Lung (tissue), 12 donors: Measurements from ENCODE around the gene NLRP9. TPM values are rescaled to one million over a fixed set of nuclear protein-coding genes. Genes with fewer than 3 reads are reported as not detected.

Source experiments
- ATAC-seq: fragments of 200-7000 bp; cut with Tn5 transposase; one replicate; pipeline ENCODE4 v1.9.1; 2020; ENCODE audit warnings: moderate number of reproducible peaks; ENCODE audit not compliant: insufficient read depth, low FRiP score
- DNase-seq, 3 donors: peaks; one replicate each; pipeline ENCODE4 v3.0.0-alpha.2; 2013 to 2017
- H3K27ac ChIP-seq, 2 donors: one replicate each; pipeline ENCODE4 v1.5.1; 2013; ENCODE audit warnings: mild to moderate bottlenecking in 2 of 2, moderate library complexity in 2 of 2, control low read depth in 1 of 2, inconsistent platforms in 1 of 2, low read depth in 1 of 2, low read length in 1 of 2
- H3K27me3 ChIP-seq, 3 donors: one replicate each; pipeline ENCODE4 v1.5.1; 2013; ENCODE audit warnings: low read length in 2 of 3; ENCODE audit not compliant: control insufficient read depth in 3 of 3, insufficient read depth in 3 of 3
- H3K36me3 ChIP-seq, 4 donors: one replicate each; pipeline ENCODE4 v1.5.1; 2013; ENCODE audit warnings: low read length in 4 of 4, mild to moderate bottlenecking in 1 of 4, moderate library complexity in 1 of 4; ENCODE audit not compliant: control insufficient read depth in 4 of 4, insufficient read depth in 4 of 4
- H3K4me1 ChIP-seq, 5 donors: one replicate each; pipeline ENCODE4 v1.5.1; 2013; ENCODE audit warnings: low read length in 5 of 5, mild to moderate bottlenecking in 2 of 5, moderate library complexity in 1 of 5; ENCODE audit not compliant: control insufficient read depth in 5 of 5, insufficient read depth in 5 of 5
- H3K4me3 ChIP-seq: one replicate; pipeline ENCODE4 v1.5.1; 2013; ENCODE audit warnings: mild to moderate bottlenecking, control low read depth, moderate library complexity
- H3K9ac ChIP-seq, 2 donors: one replicate each; pipeline ENCODE4 v1.5.1; 2013; ENCODE audit warnings: low read length in 2 of 2, control low read depth in 1 of 2; ENCODE audit not compliant: insufficient read depth in 1 of 2
- H3K9me3 ChIP-seq, 4 donors: one replicate each; pipeline ENCODE4 v1.5.1; 2013; ENCODE audit warnings: low read length in 3 of 4, mild to moderate bottlenecking in 1 of 4, moderate library complexity in 1 of 4; ENCODE audit not compliant: control insufficient read depth in 4 of 4, insufficient read depth in 3 of 4
- WGBS, 2 donors: extraction: QIAGEN DNeasy Blood & Tissue Kit; methylation state at CpG; one replicate each; pipeline ENCODE4 v1.1.7; 2013; 5-methylcytosine and 5-hydroxymethylcytosine counted together
- polyA plus RNA-seq, 2 donors: library from polyadenylated mRNA; stranded (reverse); fragments of 200-250 nt; gene quantifications; one replicate each; pipeline ENCODE4 v1.2.1, GENCODE V29; 2013
- total RNA-seq, 2 donors: library from RNA; depleted of rRNA in 1 of 2; stranded (reverse); fragments of >200 nt in 1 of 2; gene quantifications; one replicate each; pipeline ENCODE4 v1.2.1, GENCODE V29; 2014 to 2021
- TF ChIP-seq, protein P1 (sequence below): IDR thresholded peaks from 2 replicates; pipeline ENCODE4 v1.5.1; 2012; ENCODE audit warnings: mild to moderate bottlenecking; ENCODE audit errors: control extremely low read depth, extremely low read depth
- donor health status: control.
- donor health status: control.
- donor health status: Bipolar disorder and iron deficiency.
- donor health status: healthy.
- donor health status: DM: yes; HTN: yes; CAD: no.

The NLRP9 gene
- total and polyA plus RNA-seq, 4 donors, result not detected

DNA sequence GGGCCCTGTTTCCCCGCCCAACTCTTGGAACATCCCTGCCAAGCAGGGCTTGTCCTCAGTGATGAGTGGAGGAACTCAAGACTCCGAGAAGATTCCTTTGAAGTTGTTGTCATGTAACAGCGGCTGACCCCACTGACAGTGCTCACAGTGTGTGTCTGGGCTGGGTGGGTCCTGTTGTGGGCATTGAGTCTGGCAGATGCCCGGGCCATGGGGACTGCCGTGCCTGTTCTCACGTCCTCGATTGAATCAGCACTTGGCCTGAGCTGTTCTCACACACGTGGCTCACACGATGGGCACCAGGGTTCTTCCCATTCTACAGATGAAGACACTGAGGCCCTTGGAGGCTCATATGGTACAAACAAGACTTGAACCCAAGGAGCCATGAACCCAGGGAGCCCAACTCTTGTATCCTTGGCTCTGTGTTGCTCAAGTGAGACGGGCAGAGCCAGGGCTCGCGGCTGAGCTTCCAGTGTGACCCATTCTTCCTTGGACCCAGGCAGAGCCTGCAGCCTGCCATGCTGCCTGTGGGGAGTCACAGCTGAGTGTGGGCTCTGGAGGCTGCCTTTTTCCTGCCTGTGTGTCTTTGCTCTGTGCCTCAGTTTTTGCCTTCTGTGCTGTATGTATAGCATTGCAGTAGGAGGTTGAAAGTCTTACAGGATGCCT, 71.7 kb downstream of the NLRP9 start:
- Histone ChIP-seq H3K4me1 (peaks cover 0 to 2% (median 0%) of the 10 kb centered on the region in 5 donors), H3K9ac (no peak overlapping the region), H3K36me3 (peaks cover 22 to 89% (median 57%) of the 10 kb centered on the region in 4 donors), H3K4me3 (no peak overlapping the region), H3K9me3 (no peaks in the 10 kb centered on the region), H3K27me3 (no peaks in the 10 kb centered on the region), H3K27ac (no peak overlapping the region)
- ATAC-seq (no peak), DNase-seq (no peak)
- 92 to 93% methylated on average over 12 of the region's 12 CpGs for WGBS, 2 donors
- TF ChIP-seq, protein P1, sequence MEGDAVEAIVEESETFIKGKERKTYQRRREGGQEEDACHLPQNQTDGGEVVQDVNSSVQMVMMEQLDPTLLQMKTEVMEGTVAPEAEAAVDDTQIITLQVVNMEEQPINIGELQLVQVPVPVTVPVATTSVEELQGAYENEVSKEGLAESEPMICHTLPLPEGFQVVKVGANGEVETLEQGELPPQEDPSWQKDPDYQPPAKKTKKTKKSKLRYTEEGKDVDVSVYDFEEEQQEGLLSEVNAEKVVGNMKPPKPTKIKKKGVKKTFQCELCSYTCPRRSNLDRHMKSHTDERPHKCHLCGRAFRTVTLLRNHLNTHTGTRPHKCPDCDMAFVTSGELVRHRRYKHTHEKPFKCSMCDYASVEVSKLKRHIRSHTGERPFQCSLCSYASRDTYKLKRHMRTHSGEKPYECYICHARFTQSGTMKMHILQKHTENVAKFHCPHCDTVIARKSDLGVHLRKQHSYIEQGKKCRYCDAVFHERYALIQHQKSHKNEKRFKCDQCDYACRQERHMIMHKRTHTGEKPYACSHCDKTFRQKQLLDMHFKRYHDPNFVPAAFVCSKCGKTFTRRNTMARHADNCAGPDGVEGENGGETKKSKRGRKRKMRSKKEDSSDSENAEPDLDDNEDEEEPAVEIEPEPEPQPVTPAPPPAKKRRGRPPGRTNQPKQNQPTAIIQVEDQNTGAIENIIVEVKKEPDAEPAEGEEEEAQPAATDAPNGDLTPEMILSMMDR, result no peak

DNA sequence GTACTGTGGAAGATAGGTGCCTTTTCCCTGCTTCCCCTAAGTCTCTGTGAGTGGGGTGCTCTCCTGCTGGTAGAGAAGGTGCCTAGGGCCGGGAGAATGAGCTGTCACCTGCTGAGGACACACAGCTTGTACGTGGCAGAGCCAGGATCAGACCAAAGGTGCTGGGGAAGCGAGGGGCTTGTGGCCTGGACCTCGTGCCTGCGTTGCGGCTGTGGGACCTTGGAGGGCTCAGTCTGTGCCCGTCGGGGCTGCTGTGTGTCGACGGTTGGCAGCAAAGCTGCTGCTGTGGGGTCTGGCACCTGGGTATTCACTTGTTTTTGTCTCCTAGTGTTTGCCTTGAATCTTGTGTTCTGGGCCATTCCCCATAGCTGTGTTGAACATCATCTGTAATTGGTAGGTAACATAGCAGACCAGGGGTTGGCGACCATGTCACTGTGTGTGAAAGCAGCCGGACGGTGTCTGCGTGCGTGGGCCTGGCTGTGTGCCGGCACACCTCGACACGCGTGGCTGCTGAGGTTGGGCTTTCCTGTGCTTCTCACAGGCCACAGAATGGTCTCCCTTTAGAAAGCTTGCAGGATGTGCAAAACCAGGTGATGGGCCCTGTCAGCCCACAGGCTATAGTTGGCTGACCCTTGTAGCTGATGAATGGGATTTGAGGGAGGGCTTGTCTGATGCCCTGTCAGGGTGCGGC, 74.2 kb downstream of the NLRP9 start:
- no peak overlapping the region for H3K4me3 ChIP-seq
- no peak for DNase-seq
- no peak overlapping the region for H3K9ac ChIP-seq
- no peak overlapping the region for H3K27ac ChIP-seq
- TF ChIP-seq, protein P1, result no peak
- H3K27me3 ChIP-seq, result no peaks in the 10 kb centered on the region
- H3K9me3 ChIP-seq, result no peaks in the 10 kb centered on the region
- WGBS, 2 donors, result 90 to 93% methylated on average over 20 of the region's 20 CpGs
- peaks cover 27 to 91% (median 47%) of the 10 kb centered on the region in 4 donors for H3K36me3 ChIP-seq
- peaks cover 0 to 3% (median 0%) of the 10 kb centered on the region in 5 donors for H3K4me1 ChIP-seq
- ATAC-seq, result no peak

DNA sequence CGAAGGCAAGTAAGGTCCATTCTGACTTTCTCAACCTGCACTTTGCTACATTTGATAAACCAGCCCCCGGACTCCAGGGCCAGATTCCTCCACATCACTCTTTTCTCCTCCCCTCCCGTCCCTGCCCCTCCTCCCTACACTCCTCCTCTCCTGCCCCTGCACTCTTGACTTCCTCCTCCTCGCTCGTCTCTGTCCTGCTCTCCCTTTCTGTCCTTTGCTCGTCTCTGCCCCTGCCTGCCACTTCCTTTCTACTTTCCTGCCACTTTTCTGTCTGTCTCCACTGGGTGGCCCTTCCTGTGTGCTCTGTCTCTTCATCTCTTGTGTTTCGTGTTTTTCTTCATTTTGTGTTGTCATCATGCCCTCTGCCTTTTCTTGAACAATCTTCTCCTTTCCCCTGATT, 76.4 kb downstream of the NLRP9 start:
- H3K4me3 ChIP-seq, result no peak overlapping the region
- H3K9ac ChIP-seq, result no peak overlapping the region
- H3K4me1 ChIP-seq, result peaks cover 5 to 22% (median 11%) of the 10 kb centered on the region in 5 donors
- TF ChIP-seq, protein P1, result no peak
- H3K36me3 ChIP-seq, result peaks cover 19 to 72% (median 39%) of the 10 kb centered on the region in 4 donors
- no peaks in the 10 kb centered on the region for H3K27me3 ChIP-seq
- no peak overlapping the region for H3K27ac ChIP-seq
- DNase-seq, result no peak
- no peaks in the 10 kb centered on the region for H3K9me3 ChIP-seq
- ATAC-seq, result no peak
- WGBS, 2 donors, result 49 to 63% methylated on average over 7 of the region's 7 CpGs
